Stimulated activated effector memory CD8-positive, alpha-beta T cell treated with anti-CD3 and anti-CD28 coated beads, Interleukin-12 subunit alpha, Interleukin-12 subunit beta, amount 100 ng/mL, for 72 hours (primary cell): ENCODE results near the gene CLPTM1L.
"Not testable (repeated sequence)": the region's sequence is repeated elsewhere in the genome, so short reads cannot be mapped to it uniquely, and the experiment has no call there.

Source experiments
- ATAC-seq: fragments of 150-1000 bp; cut with Tn5 transposase; 2 replicates; pipeline ENCODE4 v1.10.0; 2021
- DNase-seq, 2 donors: peaks; one replicate each; pipeline ENCODE4 v3.0.0; 2021 to 2022; ENCODE audit warnings: low spot score in 2 of 2
- H3K27ac Mint-ChIP-seq: one replicate; pipeline ENCODE4 v1.8.0; 2022; ENCODE audit warnings: mild to moderate bottlenecking, mixed read lengths
- H3K36me3 Mint-ChIP-seq: one replicate; pipeline ENCODE4 v1.8.0; 2022; ENCODE audit warnings: mild to moderate bottlenecking, mixed read lengths
- H3K4me1 Mint-ChIP-seq: one replicate; pipeline ENCODE4 v1.8.0; 2022; ENCODE audit warnings: mixed read lengths
- H3K4me3 Mint-ChIP-seq: one replicate; pipeline ENCODE4 v1.8.0; 2022; ENCODE audit warnings: mild to moderate bottlenecking, mixed read lengths
- H3K9me3 Mint-ChIP-seq: one replicate; pipeline ENCODE4 v1.8.0; 2022; ENCODE audit warnings: mixed read lengths

Gene CLPTM1L

GRCh38 chr5:1331861-1332405 lies 13.0 kb downstream of the CLPTM1L start:
- Mint-ChIP-seq H3K9me3 (no peaks in the 10 kb centered on the region), H3K36me3 (peaks cover 71% of the 10 kb centered on the region), H3K4me1 (peaks cover 15% of the 10 kb centered on the region), H3K4me3 (no peak overlapping the region), H3K27ac (no peak overlapping the region)
- peak; percentile 18 for ATAC-seq
- DNase-seq, result no peak

- Mint-ChIP-seq H3K9me3 (no peaks in the 10 kb centered on the region), H3K4me3 (no peak overlapping the region), H3K36me3 (peaks cover 71% of the 10 kb centered on the region), H3K4me1 (peaks cover 23% of the 10 kb centered on the region), H3K27ac (peak overlapping the region; percentile 10)
- ATAC-seq (peak; percentile 20), DNase-seq (no peak)
These were observed 13.8 kb downstream of the CLPTM1L start for GRCh38 chr5:1330847-1331831.

- peaks cover 71% of the 10 kb centered on the region for H3K36me3 Mint-ChIP-seq
- ATAC-seq (no peak), DNase-seq (no peak)
- peaks cover 26% of the 10 kb centered on the region for H3K4me1 Mint-ChIP-seq
- H3K4me3 Mint-ChIP-seq, result no peak overlapping the region
- no peaks in the 10 kb centered on the region for H3K9me3 Mint-ChIP-seq
- no peak overlapping the region for H3K27ac Mint-ChIP-seq
These were observed 14.6 kb downstream of the CLPTM1L start for GRCh38 chr5:1330146-1330846.

GRCh38 chr5:1329111-1329579 lies 15.8 kb downstream of the CLPTM1L start:
- Mint-ChIP-seq H3K9me3 (no peaks in the 10 kb centered on the region), H3K27ac (peak overlapping the region; percentile 74), H3K36me3 (peaks cover 61% of the 10 kb centered on the region), H3K4me3 (no peak overlapping the region), H3K4me1 (peaks cover 26% of the 10 kb centered on the region)
- ATAC-seq, result no peak
- no peak for DNase-seq

GRCh38 chr5:1328237-1329110 lies 16.4 kb downstream of the CLPTM1L start:
- not testable (repeated sequence) for H3K9me3 Mint-ChIP-seq, ATAC-seq, H3K4me3 Mint-ChIP-seq, DNase-seq
- Mint-ChIP-seq H3K36me3 (peaks cover 61% of the 10 kb centered on the region), H3K27ac (peak overlapping the region; percentile 74), H3K4me1 (peaks cover 26% of the 10 kb centered on the region)

GRCh38 chr5:1326901-1327756 lies 17.8 kb downstream of the CLPTM1L start:
- H3K4me1 Mint-ChIP-seq, result peaks cover 26% of the 10 kb centered on the region
- not testable (repeated sequence) for ATAC-seq

GRCh38 chr5:1326532-1326875 lies 18.4 kb downstream of the CLPTM1L start:
- not testable (repeated sequence) for ATAC-seq, DNase-seq, H3K4me3 Mint-ChIP-seq, H3K9me3 Mint-ChIP-seq
- H3K4me1 Mint-ChIP-seq, result peaks cover 26% of the 10 kb centered on the region
- peak overlapping the region; percentile 74 for H3K27ac Mint-ChIP-seq
- peaks cover 52% of the 10 kb centered on the region for H3K36me3 Mint-ChIP-seq

More at GRCh38 chr5:1326901-1327756, 17.8 kb downstream of the CLPTM1L start:
- not testable (repeated sequence) for H3K4me3 Mint-ChIP-seq, H3K9me3 Mint-ChIP-seq, DNase-seq
- Mint-ChIP-seq H3K36me3 (peaks cover 51% of the 10 kb centered on the region), H3K27ac (peak overlapping the region; percentile 74)

- no peak for ATAC-seq
- Mint-ChIP-seq H3K36me3 (peaks cover 51% of the 10 kb centered on the region), H3K27ac (peak overlapping the region; percentile 74), H3K9me3 (no peaks in the 10 kb centered on the region), H3K4me1 (peaks cover 26% of the 10 kb centered on the region), H3K4me3 (no peak overlapping the region)
- no peak for DNase-seq
These were observed 18.9 kb downstream of the CLPTM1L start for GRCh38 chr5:1325870-1326531.

GRCh38 chr5:1325191-1325741 lies 19.6 kb downstream of the CLPTM1L start:
- H3K27ac Mint-ChIP-seq, result no peak overlapping the region
- H3K4me3 Mint-ChIP-seq, result no peak overlapping the region
- peaks cover 48% of the 10 kb centered on the region for H3K36me3 Mint-ChIP-seq
- H3K4me1 Mint-ChIP-seq, result peaks cover 26% of the 10 kb centered on the region
- DNase-seq (no peak), ATAC-seq (no peak)
- no peaks in the 10 kb centered on the region for H3K9me3 Mint-ChIP-seq

- Mint-ChIP-seq H3K27ac (no peak overlapping the region), H3K4me1 (peaks cover 26% of the 10 kb centered on the region), H3K4me3 (no peak overlapping the region), H3K36me3 (peaks cover 49% of the 10 kb centered on the region), H3K9me3 (no peaks in the 10 kb centered on the region)
- ATAC-seq (no peak), DNase-seq (no peak)
These were observed 20.1 kb downstream of the CLPTM1L start for GRCh38 chr5:1324719-1325190.

- Mint-ChIP-seq H3K9me3 (no peaks in the 10 kb centered on the region), H3K4me1 (peaks cover 26% of the 10 kb centered on the region), H3K36me3 (peaks cover 54% of the 10 kb centered on the region), H3K4me3 (no peak overlapping the region), H3K27ac (no peak overlapping the region)
- DNase-seq (no peak), ATAC-seq (no peak)
These were observed 20.6 kb downstream of the CLPTM1L start for GRCh38 chr5:1324301-1324700.

- H3K36me3 Mint-ChIP-seq, result peaks cover 59% of the 10 kb centered on the region
- ATAC-seq (no peak), DNase-seq (no peak)
- H3K4me3 Mint-ChIP-seq, result no peak overlapping the region
- H3K9me3 Mint-ChIP-seq, result no peaks in the 10 kb centered on the region
- H3K27ac Mint-ChIP-seq, result no peak overlapping the region
- peaks cover 23% of the 10 kb centered on the region for H3K4me1 Mint-ChIP-seq
These were observed 21.1 kb downstream of the CLPTM1L start for GRCh38 chr5:1323803-1324173.
